GM23248 (cell line): ENCODE data around the gene RTEL1. TPM values are rescaled to one million over a fixed set of nuclear protein-coding genes. Genes with fewer than 3 reads are reported as not detected.
"Not testable (repeated sequence)": the region's sequence is repeated elsewhere in the genome, so short reads cannot be mapped to it uniquely, and the experiment has no call there.

Source experiments
- DNase-seq: peaks from one replicate; pipeline ENCODE4 v3.0.0-alpha.2; 2015
- H2AFZ ChIP-seq: fragments of 200-600 bp; sonication (generic); 2 replicates; pipeline ENCODE4 v1.6.1; 2016; ENCODE audit warnings: antibody characterized with exemption
- H3F3A ChIP-seq: fragments of 200-600 bp; sonication (generic); 2 replicates; pipeline ENCODE4 v1.6.1; 2016; ENCODE audit warnings: mild to moderate bottlenecking, antibody characterized with exemption, mixed run types; ENCODE audit not compliant: insufficient read depth
- H3K27ac ChIP-seq: fragments of 200-600 bp; sonication (generic); 2 replicates; pipeline ENCODE4 v1.5.1; 2016; ENCODE audit warnings: mild to moderate bottlenecking
- H3K27me3 ChIP-seq: fragments of 200-600 bp; sonication (generic); replicated peaks from 2 replicates; pipeline ENCODE4 v1.6.1; 2016; ENCODE audit warnings: mild to moderate bottlenecking; ENCODE audit not compliant: insufficient read depth
- H3K36me3 ChIP-seq: fragments of 200-600 bp; sonication (generic); 2 replicates; pipeline ENCODE4 v1.6.1; 2016; ENCODE audit warnings: low read depth, mild to moderate bottlenecking
- H3K4me1 ChIP-seq: fragments of 200-600 bp; sonication (generic); 2 replicates; pipeline ENCODE4 v1.6.1; 2016; ENCODE audit warnings: mild to moderate bottlenecking; ENCODE audit not compliant: insufficient read depth
- H3K4me2 ChIP-seq: fragments of 200-600 bp; sonication (generic); one replicate; pipeline ENCODE4 v1.6.1; 2016; ENCODE audit warnings: mild to moderate bottlenecking; ENCODE audit not compliant: unreplicated experiment
- H3K4me3 ChIP-seq: fragments of 200-600 bp; sonication (generic); 2 replicates; pipeline ENCODE4 v1.5.1; 2016; ENCODE audit warnings: mild to moderate bottlenecking
- H3K79me2 ChIP-seq: fragments of 200-600 bp; sonication (generic); 2 replicates; pipeline ENCODE4 v1.6.1; 2016; ENCODE audit warnings: mild to moderate bottlenecking; ENCODE audit not compliant: insufficient read depth
- H3K9ac ChIP-seq: fragments of 200-600 bp; sonication (generic); 2 replicates; pipeline ENCODE4 v1.6.1; 2016; ENCODE audit warnings: mild to moderate bottlenecking
- H3K9me2 ChIP-seq: fragments of 200-600 bp; sonication (generic); 2 replicates; pipeline ENCODE4 v1.6.1; 2016; ENCODE audit warnings: mixed run types, mild to moderate bottlenecking, moderate library complexity; ENCODE audit not compliant: insufficient read depth
- H3K9me3 ChIP-seq: fragments of 200-600 bp; sonication (generic); one replicate; pipeline ENCODE4 v1.6.1; 2017; ENCODE audit warnings: low read depth
- H4K20me1 ChIP-seq: fragments of 200-600 bp; sonication (generic); 2 replicates; pipeline ENCODE4 v1.6.0; 2016; ENCODE audit not compliant: insufficient read depth
- EZH2 ChIP-seq: fragments of 200-600 bp; sonication (generic); IDR thresholded peaks from 2 replicates; pipeline ENCODE4 v1.6.1; 2018; ENCODE audit warnings: antibody characterized with exemption, mild to moderate bottlenecking; ENCODE audit not compliant: insufficient read depth, poor library complexity, severe bottlenecking
- EZH2phosphoT487 ChIP-seq: fragments of 200-600 bp; sonication (generic); IDR thresholded peaks from 2 replicates; pipeline ENCODE4 v1.6.1; 2018; ENCODE audit warnings: antibody characterized with exemption, moderate library complexity, mild to moderate bottlenecking, low read depth; ENCODE audit not compliant: insufficient read depth
- WGBS, 2 experiments: methylation state at CpG; one replicate each; pipeline ENCODE4 v1.1.6; 2015 to 2017; ENCODE audit warnings: low lambda C conversion rate in 2 of 2, low coverage in 1 of 2; ENCODE audit errors: missing lambda C conversion rate in 2 of 2; 5-methylcytosine and 5-hydroxymethylcytosine counted together
- in situ Hi-C: fragments of 300-500 bp; cut with MboI; formaldehyde crosslinking; loops from 2 replicates; pipeline ENCODE4 v1.15.0; 2020
- polyA plus RNA-seq: library from polyadenylated mRNA; unstranded; fragments of >200 nt; fragmentation: Nextera tagmentation; extraction: Ambion mirVana; gene quantifications from 2 replicates; pipeline ENCODE4 v1.2.1, GENCODE V29; 2016
- total RNA-seq: library from RNA; depleted of rRNA; stranded (reverse); fragments of >200 nt; shearing (Covaris generic); gene quantifications from 2 replicates; pipeline ENCODE4 v1.2.3, GENCODE V29; 2014

The RTEL1 gene
- total and polyA plus RNA-seq, 2 experiments from 2014 or later, result 8.6 to 15.6 TPM

DNA sequence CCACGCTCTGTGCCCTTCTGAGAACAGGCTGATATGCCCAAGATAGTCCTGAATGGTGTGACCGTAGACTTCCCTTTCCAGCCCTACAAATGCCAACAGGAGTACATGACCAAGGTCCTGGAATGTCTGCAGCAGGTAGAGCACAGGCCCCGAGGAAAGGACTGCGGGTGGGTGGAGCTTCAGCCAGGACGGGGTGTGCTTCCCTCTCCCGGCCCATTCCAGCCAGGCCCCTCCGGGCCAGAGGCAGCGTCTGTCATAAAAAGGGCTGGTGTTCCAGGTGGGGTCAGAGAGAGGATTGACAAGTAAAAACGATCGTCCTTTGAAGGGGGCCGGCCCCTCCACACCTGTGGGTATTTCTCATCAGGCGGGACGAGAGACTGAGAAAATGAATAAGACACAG lies 1.3 kb downstream of the RTEL1 start:
- DNase-seq, result peak; percentile 24
- Histone ChIP-seq H3K9ac (peak overlapping the region; percentile 88), H4K20me1 (no peaks in the 10 kb centered on the region), H2AFZ (peak overlapping the region; percentile 81), H3K4me3 (peak overlapping the region; percentile 85), H3K79me2 (peaks cover 49% of the 10 kb centered on the region), H3K27me3 (no peaks in the 10 kb centered on the region), H3K9me2 (no peaks in the 10 kb centered on the region), H3K9me3 (no peaks in the 10 kb centered on the region), H3F3A (peaks cover 7% of the 10 kb centered on the region; the same call in 1 of the 2 replicates), H3K4me2 (peak overlapping the region; percentile 78), H3K36me3 (no peaks in the 10 kb centered on the region), H3K4me1 (peaks cover 13% of the 10 kb centered on the region), H3K27ac (peak overlapping the region; percentile 75)
- 53 to 57% methylated on average over 13 of the region's 13 CpGs for WGBS, 2 experiments
- in situ Hi-C loops, result no loop called here
- TF ChIP-seq EZH2phosphoT487, result no peak

DNA sequence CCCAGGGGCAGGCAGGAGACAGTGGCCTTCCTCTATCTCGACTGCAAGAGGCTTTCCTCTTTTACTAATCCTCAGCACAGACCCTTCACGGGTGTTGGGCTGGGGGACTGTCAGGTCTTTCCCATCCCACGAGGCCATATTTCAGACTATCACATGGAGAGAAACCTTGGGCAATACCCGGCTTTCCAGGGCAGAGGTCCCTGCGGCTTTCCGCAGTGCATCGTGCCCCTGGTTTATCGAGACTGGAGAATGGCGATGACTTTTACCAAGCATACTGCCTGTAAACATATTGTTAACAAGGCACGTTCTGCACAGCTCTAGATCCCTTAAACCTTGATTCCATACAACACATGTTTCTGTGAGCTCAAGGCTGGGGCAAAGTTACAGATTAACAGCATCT lies 2.1 kb downstream of the RTEL1 start:
- DNase-seq, H3K4me2 ChIP-seq, H3K4me3 ChIP-seq, H3K36me3 ChIP-seq, H3K9me3 ChIP-seq, H3F3A ChIP-seq, in situ Hi-C loops, H3K27me3 ChIP-seq, H3K9me2 ChIP-seq, H4K20me1 ChIP-seq, H2AFZ ChIP-seq, H3K27ac ChIP-seq, H3K9ac ChIP-seq: not testable (repeated sequence)
- peaks cover 13% of the 10 kb centered on the region for H3K4me1 ChIP-seq
- 86 to 92% methylated on average over 10 of the region's 10 CpGs for WGBS, 2 experiments
- H3K79me2 ChIP-seq, result peaks cover 55% of the 10 kb centered on the region

DNA sequence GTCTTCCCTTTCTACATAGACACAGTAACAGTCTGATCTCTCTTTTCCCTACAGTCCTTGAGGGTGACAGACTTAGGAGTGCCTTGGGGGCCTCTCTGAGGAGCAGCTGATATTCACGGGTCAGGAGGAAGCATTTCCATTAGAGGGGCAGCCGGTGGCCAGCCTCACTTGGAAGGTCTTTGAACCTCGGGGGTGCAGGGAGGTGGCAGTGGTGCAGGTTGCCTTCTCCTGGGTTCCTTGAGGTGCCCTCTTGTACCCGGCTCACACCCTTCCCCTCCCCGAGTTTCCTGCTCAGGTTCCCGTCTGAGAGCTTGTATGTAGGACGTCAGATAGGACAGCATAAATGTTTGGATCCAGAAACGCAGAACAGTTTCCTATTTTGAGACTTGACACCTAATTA lies 2.5 kb downstream of the RTEL1 start:
- H3K36me3 ChIP-seq, result no peaks in the 10 kb centered on the region
- peaks cover 13% of the 10 kb centered on the region for H3K4me1 ChIP-seq
- H3K4me2 ChIP-seq, result no peak overlapping the region
- no peak overlapping the region for H3K4me3 ChIP-seq
- H3K9ac ChIP-seq, result no peak overlapping the region
- in situ Hi-C loops, result no loop called here
- no peaks in the 10 kb centered on the region for H3K27me3 ChIP-seq
- DNase-seq, result no peak
- no peak overlapping the region for H3K27ac ChIP-seq
- H3K9me2 ChIP-seq, result no peaks in the 10 kb centered on the region
- H3F3A ChIP-seq, result peaks cover 7% of the 10 kb centered on the region; the same call in 1 of the 2 replicates
- H3K9me3 ChIP-seq, result no peaks in the 10 kb centered on the region
- TF ChIP-seq EZH2 (no peak), EZH2phosphoT487 (no peak)
- H2AFZ ChIP-seq, result no peak overlapping the region
- H4K20me1 ChIP-seq, result no peaks in the 10 kb centered on the region
- peaks cover 55% of the 10 kb centered on the region for H3K79me2 ChIP-seq
- 78 to 85% methylated on average over 8 of the region's 8 CpGs for WGBS, 2 experiments

DNA sequence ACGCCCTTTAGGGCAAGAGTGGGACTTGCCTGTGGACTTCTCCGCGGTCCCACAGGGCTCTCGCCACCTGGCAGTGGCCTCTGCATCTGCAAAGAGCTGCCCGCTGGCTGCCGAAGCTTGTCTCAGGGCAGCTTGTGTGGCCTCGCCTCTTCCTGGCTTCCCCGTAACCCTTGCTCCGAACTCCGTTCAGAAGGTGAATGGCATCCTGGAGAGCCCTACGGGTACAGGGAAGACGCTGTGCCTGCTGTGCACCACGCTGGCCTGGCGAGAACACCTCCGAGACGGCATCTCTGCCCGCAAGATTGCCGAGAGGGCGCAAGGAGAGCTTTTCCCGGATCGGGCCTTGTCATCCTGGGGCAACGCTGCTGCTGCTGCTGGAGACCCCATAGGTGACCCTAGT lies 3.0 kb downstream of the RTEL1 start:
- H3F3A ChIP-seq, result peaks cover 7% of the 10 kb centered on the region; the same call in 1 of the 2 replicates
- H3K4me2 ChIP-seq, result no peak overlapping the region
- no peaks in the 10 kb centered on the region for H3K9me2 ChIP-seq
- H3K27me3 ChIP-seq, result no peaks in the 10 kb centered on the region
- peaks cover 13% of the 10 kb centered on the region for H3K4me1 ChIP-seq
- H3K9ac ChIP-seq, result no peak overlapping the region
- H3K4me3 ChIP-seq, result no peak overlapping the region
- no peak overlapping the region for H3K27ac ChIP-seq
- H3K36me3 ChIP-seq, result no peaks in the 10 kb centered on the region
- TF ChIP-seq EZH2, result no peak
- peaks cover 55% of the 10 kb centered on the region for H3K79me2 ChIP-seq
- no peak for DNase-seq
- no peak overlapping the region for H2AFZ ChIP-seq
- WGBS, 2 experiments, result 90 to 91% methylated on average over 22 of the region's 22 CpGs
- no peaks in the 10 kb centered on the region for H3K9me3 ChIP-seq
- in situ Hi-C loops, result no loop called here
- H4K20me1 ChIP-seq, result no peaks in the 10 kb centered on the region
